HG03064 (cell line): ENCODE results near the gene WEE2.
A peak's percentile ranks its signal among the peaks of the same experiment; 100 is the strongest.
"Not testable (repeated sequence)": the region's sequence is repeated elsewhere in the genome, so short reads cannot be mapped to it uniquely, and the experiment has no call there.

ENCODE experiments used
- ATAC-seq: cut with Tn5 transposase; IDR thresholded peaks from one replicate; pipeline ENCODE4 v1.9.1; 2021; ENCODE audit warnings: low read depth; ENCODE audit not compliant: unreplicated experiment

The WEE2 gene

DNA sequence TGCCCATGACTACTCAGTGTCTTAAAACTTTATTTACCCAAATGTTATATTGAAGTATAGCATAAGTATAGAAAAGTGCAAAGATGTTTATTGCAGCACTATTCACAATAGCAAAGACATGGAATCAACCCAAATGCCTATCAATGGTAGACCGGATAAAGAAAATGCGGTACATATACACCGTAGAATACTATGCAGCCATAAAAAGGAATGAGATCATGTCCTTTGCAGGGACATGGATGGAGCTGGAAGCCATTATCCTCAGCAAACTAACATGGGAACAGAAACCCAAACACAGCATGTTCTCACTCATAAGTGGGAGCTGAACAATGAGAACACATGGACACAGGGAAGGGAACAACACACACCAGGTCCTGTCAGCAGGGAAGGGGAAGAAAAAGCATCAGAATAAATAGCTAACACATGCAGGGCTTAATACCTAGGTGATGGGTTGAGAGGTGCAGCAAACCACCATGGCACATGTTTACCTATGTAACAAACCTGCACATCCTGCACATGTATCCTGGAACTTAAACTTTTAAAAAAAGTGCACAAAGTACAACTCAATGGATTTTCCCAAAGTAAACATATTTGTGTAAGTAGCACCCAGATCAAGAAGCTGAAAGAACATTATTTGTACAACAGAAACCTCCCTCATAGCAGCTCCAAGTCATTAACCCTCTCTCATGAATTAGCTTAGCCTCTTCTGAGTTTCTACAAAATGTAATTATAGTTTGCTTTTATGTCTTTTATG is 18.9 kb upstream of the WEE2 start:
- not testable (repeated sequence) for ATAC-seq

DNA sequence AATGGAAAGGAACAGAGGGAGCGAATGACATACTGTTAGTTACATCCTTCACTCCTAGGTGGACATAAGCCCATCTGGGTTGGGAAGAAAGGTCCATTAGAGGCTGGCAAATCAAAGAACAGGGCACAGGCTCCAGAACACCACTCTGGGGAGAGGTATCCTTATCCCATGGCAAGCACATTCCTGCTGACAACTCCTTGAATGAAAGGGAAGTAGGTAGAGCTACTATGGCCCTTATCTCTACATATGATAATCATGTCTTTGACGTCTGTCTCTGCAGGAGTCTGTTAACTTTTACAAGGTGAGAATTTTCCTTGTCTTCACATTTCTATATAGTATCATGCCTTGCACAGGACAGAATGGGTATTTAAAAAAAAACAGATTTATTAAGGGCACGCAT is 16.6 kb upstream of the WEE2 start:
- no peak for ATAC-seq

DNA sequence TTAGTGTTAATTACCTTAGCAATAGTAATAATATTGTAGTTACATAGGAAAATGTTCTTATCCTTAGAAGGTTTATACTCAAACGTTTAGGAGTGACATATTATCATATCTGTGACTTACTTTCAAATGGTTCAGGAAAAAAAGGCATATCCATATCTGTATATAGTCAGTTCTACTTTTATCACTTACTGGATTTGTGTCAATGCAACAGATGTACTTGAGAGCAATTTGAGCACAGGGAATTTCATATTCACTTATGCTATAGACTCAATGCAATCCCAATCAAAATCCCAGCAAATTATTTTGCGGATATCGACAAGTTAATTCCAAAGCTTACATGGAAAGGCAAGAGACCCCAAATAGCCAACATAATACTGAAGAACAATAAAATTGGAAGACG is 16.2 kb upstream of the WEE2 start:
- ATAC-seq, result no peak

DNA sequence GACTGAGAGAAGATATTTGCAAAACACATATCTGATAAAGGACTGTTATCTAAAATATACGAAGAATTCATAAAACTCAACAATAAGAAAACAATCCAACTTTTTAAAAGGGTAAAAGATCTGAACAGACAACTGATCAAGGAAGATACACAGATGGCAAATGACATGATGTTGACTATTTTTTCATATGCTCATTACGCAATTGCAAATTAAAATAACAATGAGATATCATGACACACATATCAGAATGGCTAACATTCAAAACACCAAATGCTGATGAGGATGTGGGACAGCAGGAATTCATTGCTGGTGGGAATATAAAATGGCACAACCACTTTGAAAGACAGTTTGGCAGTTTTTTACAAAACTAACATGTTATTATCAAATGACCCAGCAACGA is 15.1 kb upstream of the WEE2 start:
- ATAC-seq, result no peak

DNA sequence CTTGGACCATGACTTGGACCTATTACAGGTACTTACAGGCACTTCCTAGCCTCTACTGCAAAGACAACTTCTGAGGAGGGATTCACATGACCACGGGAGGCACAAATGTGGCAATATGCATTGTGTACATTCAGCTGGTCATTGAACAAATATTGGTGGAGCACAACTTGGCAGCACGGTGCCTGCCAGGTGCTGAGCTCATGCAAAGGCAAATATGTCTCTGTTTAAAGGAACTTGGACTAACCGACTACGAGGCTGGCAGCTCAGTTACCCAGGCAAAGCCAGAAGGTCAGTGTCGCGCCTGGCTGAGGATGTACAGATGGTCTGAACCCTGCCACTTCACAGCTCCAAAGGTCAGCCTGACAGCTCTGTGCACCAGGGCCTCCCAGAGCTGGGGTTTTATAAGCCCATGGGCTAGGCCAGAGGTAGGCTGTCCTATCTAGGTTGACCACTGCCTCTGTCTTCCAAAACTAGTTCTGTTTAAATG is 12.3 kb upstream of the WEE2 start:
- no peak for ATAC-seq

DNA sequence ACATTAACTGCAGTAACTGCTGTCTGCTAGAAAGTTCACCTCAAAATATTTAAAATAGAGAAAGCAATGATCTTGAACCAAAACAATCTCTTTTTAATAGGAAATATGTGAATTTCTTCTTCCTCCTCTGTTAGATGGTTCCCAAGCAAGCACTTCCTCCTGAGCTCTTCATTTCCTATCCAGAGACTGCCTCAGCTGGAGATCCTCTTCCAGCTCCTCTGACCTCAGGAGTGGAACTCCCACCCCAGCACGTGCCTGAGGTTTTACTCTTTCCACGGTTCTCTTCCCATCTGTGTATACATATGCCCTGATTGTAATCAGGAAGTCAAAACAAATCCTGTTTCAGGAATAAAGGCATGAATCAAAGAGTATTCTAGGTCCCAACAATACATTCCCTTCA is 11.8 kb upstream of the WEE2 start:
- ATAC-seq, result no peak

DNA sequence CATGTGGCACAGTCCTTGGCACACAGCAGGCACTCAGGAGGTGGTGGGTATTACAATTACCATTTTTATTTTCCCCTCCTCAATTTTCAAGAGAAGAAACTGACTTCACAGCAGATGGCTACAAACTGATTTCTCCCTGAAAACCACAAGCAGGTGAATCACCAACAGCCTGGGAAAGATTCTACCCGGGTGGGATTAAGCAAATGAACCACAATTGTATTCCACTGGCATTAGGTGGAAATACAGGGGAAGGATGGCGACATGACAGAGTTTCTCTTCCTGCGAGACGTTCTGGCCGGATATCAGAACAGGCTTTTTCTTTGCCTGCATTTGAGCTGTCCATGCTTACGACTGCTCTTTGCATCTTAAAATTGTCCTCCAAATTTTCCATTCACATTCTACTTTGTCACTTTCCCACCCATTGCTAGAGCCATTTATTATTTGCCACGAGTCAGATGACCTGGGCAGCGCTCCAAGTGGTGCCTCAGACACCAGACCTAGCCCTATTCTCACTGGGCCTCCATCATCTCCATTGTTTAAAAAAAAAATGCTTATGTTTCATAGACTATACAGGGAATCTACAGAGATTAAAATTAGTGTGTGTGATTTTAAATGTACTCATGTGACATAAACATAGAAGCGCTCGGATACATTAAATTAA is 10.8 kb upstream of the WEE2 start:
- no peak for ATAC-seq

DNA sequence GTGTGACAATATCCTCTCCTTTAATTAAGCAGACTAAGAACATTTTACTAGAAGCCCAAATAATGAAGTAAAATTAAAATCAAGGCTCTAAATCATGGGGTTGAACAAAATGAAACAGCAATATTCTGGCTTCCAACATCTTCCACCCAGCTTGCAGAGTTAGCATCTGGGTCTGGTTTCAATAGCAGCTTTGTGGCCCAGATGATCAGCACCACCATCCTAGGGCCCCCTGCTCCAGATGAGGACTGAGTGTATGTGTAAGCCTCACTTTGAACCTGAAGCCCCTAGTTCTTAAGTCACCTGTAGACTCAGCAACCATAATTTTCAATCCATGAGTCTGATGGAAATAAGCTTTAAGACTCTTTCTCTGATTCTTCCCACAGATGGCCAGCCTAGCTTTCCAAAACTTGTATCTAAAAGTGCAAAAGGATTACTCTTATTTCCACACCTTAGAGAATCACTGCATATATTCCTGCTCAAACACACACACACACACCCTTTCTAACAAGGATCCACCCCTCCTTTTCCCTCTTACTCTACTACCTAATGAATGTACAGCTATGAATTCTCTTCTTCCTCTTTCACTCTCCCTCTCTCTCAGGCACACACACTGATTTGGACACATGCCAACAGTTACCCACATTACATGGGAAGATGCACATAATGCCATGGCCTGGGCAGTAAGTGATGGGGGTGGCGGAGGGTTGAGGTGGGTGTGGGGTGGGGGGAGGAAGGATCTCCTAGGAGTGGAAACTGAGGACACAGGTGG is 9.7 kb upstream of the WEE2 start:
- ATAC-seq, result no peak

DNA sequence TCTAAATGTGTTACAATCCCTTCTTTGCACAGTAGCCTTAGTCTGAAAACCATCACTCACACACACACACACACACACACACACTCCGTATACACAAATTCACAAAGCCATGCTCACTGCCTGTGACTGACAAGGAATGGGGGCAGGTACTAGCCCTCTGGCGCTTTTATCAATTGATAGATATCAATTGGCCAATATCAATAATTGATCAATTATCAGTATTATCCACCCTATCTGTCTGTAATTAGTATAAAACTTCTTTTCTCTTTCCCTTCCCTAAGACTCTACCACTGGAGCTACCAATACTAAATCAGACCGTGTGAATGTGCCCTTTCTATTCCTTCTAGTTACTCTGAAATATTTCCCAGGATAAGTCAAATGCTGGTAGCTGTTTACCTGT is 8.3 kb upstream of the WEE2 start:
- no peak for ATAC-seq

DNA sequence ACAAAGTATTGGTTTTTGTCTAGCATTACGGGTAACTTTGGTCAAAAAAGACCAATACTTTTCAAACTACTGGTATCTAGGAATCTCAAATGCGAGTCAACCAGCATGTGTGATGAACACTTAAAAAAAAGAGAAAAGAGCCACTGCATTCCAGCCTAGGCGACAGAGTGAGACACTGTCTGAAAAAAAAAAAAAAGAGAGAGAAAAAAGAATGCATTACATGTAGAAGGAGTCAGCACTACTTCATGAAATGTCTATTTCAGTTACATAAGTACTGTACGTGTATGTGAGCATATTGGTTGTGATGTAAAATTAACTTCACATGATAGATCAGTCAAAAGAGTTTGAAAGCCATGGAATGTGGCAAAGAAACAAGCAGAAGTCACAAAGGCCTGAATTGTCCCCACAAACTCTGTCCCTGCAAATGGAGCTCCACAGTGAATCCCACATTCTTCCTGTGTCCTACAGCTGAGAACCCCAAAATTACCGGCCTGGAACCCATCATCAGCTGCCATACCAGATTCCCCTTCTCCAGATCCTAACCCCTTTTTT is 7.8 kb upstream of the WEE2 start:
- no peak for ATAC-seq

DNA sequence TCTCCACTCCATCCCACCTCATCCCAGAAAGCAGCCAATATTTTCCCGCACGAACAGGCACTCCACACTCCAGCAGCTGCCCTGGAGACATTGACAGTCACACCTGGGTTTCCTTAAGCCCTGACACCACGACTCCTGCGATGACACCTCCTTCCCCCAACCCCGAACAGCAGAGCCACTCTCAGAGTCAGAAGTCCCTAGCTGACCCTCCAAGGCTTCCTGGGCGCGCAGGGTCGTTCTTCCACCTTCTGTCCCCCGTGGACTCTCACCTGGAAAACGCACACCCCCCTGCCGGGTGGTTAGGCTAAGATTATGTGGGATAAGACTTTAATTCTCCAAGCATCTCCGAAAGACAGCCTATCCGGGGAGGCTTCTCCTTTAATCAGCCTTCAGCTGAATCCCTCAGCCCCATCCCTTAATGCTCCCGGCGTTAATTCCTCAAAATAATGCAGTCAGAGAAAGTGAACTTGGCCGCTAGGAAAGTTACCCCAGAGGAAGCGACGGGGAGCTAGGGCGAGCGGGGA is 7.2 kb upstream of the WEE2 start:
- ATAC-seq, result peak; percentile 3

DNA sequence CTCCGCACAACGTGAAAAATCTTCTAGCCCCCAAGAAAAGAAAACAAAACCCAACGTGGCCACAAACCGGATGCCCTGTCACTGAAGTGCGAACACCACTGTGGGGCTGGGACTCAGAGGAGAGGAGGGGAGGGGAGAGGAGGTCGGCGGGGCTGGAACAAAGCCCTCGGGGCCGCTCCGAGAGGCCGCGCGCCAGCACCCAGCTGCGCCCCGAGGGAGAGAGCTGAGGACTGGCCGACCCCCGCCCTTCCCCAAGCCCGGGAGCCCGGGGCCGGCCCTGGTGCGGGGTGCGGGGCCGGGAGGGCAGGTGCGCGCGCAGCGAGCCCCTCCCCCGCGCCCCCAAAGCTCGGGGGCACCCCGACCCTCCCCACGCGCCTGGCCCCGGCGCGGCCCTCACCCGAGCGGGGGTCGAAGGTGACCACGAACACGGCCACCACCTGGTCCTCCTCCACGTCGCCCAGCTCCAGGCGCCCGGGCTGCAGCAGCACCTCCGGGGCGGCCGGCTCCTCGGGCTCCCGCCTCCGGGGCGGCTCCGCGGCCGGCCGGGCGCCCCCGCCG is 6.6 kb upstream of the WEE2 start:
- peak; percentile 82 for ATAC-seq

DNA sequence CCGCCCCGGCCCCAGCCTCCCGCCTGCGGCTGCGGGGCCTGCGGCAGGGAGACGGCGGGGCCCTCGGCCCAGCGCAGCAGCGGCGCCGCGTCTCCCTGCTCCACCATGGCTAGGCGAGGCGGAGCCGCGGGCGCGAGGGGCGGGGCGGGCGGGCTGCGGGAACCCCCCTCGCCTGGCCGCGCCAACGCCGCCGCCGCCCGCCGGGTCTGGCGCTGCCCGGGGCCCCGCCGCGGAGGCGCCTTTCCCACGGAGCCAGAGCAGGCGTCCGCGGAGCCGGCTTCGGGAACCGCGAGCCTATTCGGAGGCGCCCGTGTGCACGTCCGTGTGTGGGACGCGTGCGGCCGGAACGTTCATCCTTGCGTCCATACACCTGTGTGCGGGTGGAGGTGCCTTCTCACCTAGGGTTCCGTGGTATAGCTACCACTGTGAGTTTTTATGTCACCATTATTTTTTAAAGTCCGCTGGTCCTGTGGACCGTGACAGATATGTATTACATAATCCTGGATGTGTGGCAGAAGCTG is 6.0 kb upstream of the WEE2 start, which contains the start of gene DENND11:
Gene DENND11 (minus strand): TSS at position 120 of the 521 bp plus-strand sequence. CDS start 13 bp downstream, at position 107.
- ATAC-seq, result peak; percentile 79

DNA sequence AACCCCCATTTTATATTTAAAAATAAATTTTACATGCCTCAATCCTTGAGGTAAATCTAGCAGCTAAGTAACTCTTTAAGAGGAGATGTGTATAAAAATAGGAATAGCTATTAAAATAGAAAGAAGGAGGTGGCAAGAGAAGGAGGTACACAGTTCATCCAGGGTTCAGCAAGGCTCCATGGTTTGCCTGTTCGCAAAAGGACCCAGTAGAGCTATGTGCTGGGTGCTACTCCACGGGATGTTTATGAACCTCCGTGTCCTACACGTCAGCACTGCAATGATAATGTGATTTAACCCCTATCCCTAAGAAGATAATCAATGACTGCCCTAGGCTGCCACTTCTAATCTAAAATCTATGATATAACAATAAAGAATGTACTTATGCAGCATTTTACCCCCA is 5.3 kb upstream of the WEE2 start:
- ATAC-seq, result no peak

DNA sequence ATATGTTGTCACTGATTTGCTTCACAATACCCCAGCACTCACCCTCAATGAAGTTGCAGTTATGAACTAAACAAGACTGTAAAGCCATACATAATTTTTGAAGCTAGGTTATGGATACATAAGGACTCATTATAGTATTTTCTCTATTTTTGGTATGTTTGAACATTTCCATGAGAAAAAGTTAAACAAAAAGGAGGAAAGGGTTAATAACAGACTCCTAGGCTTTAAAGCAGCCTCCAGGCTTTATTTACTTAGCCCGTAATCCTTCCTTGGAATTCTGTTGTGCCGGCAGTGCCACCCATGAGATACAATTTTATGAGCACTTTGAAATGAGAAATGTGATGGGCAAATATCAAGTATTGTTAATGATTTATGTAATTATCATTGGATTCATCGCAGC is 4.0 kb upstream of the WEE2 start:
- no peak for ATAC-seq

DNA sequence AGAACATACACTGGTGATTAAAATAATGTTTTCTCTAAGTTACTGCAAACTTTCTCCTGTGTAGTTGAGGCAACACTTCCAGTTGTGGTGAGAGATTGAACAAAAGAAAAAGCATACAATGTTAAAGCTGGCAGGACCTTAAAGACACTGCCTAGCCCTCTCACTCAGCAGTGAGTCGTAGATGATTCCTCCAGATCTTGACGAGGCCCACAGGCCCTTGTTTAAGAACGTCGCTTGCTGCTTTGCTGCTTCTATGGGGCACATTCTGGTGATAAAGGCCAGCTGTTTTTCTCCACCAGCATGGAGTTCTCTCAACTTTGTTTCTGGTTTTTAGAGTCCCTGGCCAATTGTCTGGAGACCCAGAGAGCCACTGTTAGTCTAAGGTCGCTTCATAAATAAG is 3.4 kb upstream of the WEE2 start:
- no peak for ATAC-seq

DNA sequence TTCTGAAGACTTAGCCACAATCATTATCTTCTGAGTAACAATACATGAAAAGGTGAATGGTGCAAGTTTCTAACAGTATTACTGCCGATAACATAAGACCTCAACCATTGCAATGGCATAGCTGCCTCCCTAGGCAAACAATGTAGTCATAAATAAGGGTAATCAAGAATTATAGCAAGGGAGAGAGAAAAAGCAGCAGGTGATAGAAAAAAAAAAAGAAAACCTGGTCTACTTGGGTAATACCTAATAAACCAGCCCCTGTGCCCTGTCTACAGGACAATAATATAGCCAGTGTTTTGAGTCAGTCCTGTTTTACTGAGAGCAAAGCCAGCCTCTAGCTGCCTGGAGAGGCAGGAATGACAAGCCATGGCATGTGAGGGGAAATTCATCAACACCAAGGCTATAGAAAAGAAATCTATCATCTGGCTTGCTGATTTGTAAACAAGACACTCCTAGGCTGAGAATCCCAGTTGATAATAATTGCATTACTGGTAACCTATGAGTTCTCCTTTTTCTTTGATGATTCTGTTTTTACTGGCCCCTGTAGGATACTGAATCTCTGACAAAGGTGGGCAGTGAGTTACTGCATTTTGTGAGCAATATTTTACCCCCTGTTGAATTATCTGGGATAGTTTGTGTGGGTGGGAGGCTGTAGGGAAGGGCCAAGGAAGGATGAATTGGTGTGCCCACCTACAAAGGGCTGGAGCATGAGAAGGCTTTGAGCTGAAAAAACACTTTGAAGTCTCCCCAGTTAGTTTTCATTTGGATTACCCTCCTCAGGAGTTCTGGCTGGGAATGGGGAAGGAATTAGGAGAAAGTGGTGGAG is 1.7 kb upstream of the WEE2 start:
- ATAC-seq, result no peak

DNA sequence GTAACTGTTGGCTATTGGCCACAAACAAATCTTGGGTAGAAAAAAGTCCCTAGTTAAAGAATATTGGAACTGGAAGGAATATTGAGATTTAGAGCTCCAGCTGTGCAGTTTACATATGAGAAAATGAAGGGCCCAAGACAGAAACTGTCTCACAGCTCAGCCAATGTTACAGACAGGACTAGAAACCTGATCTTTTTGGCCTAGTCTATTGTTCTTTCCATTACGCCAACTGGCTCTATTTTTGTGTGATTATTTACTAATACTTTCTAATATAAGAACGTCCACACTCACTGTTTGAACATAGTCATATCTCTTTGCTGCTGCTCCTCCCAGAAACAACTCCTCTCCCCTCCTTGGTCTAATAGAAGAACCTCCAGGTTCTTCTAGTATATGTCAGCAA is 1.2 kb downstream of the WEE2 start:
- no peak for ATAC-seq

DNA sequence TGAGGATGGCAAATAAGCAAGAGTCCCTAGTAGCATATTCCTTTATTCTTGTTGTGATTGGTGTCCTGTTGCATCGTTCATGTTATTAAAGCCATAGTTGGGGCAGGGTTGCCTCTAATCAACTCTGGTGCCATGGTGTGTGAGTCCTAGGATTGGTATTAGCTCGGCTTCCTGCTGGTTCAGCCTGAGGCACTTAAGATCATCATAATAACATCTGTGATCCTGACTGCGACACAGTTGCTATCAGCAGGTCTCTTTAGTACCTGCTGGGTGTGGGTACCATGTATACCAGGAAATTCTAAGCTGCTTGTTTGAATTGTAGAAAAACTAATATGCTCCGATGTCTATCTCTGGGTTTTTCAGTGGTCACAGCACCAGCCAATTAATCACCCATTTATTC is 1.6 kb downstream of the WEE2 start:
- no peak for ATAC-seq
